Measurements from ENCODE around the gene GALNT10.

The GALNT10 gene

GRCh38 chr5:154408811-154409210 is 218.3 kb downstream of the GALNT10 start:
- no peak for TF ChIP-seq EZH2phosphoT487 (IDR thresholded peaks at IDR 0.05; ENCODE audit: borderline replicate concordance, low read length)
- TF ChIP-seq CTCF (IDR thresholded peaks at IDR 0.05; ENCODE audit: low read depth, low read length, poor library complexity, severe bottlenecking), result no peak
- H3K27me3 ChIP-seq (ENCODE audit: control insufficient read depth, low read length), result 0 out of 2 replicates have a peak, but pooled peaks cover 3% of the 10 kb centered on the region

GRCh38 chr5:154409230-154409840 is 218.8 kb downstream of the GALNT10 start:
- no peak for TF ChIP-seq CTCF (IDR thresholded peaks at IDR 0.05; ENCODE audit: low read depth, low read length, poor library complexity, severe bottlenecking)
- TF ChIP-seq EZH2phosphoT487 (IDR thresholded peaks at IDR 0.05; ENCODE audit: borderline replicate concordance, low read length), result no peak
- no peaks in the 10 kb centered on the region for H3F3A ChIP-seq (ENCODE audit: control insufficient read depth, insufficient read depth)
- no peaks in the 10 kb centered on the region for H3K9me3 ChIP-seq (ENCODE audit: control insufficient read depth, insufficient read depth, low read length)
- no peaks in the 10 kb centered on the region for H3K36me3 ChIP-seq (ENCODE audit: control insufficient read depth, low read length)
- H3K4me2 ChIP-seq (ENCODE audit: low read length), result no peak overlapping the region
- no peak overlapping the region for H3K4me3 ChIP-seq (ENCODE audit: low read length)
- H4K20me1 ChIP-seq (ENCODE audit: control insufficient read depth, insufficient read depth, low read depth, low read length), result no peaks in the 10 kb centered on the region
- H3K4me1 ChIP-seq (ENCODE audit: control insufficient read depth, low read length), result peaks cover 6% of the 10 kb centered on the region
- no peak overlapping the region for H3K27ac ChIP-seq (ENCODE audit: low read depth, low read length)
- 0 out of 2 replicates have a peak, but pooled peaks cover 3% of the 10 kb centered on the region for H3K27me3 ChIP-seq (ENCODE audit: control insufficient read depth, low read length)
- no peaks in the 10 kb centered on the region for H3K9me2 ChIP-seq (replicated peaks; ENCODE audit: control insufficient read depth, low read length)
- H3K79me2 ChIP-seq (ENCODE audit: control insufficient read depth, low read length), result no peaks in the 10 kb centered on the region

More at GRCh38 chr5:154408811-154409210, 218.3 kb downstream of the GALNT10 start:
- Histone ChIP-seq H3K4me2 (ENCODE audit: low read length) (no peak overlapping the region), H3K9me2 (replicated peaks; ENCODE audit: control insufficient read depth, low read length) (no peaks in the 10 kb centered on the region), H3K27ac (ENCODE audit: low read depth, low read length) (no peak overlapping the region), H4K20me1 (ENCODE audit: control insufficient read depth, insufficient read depth, low read depth, low read length) (no peaks in the 10 kb centered on the region), H3K79me2 (ENCODE audit: control insufficient read depth, low read length) (no peaks in the 10 kb centered on the region), H3K4me1 (ENCODE audit: control insufficient read depth, low read length) (peaks cover 6% of the 10 kb centered on the region), H3F3A (ENCODE audit: control insufficient read depth, insufficient read depth) (no peaks in the 10 kb centered on the region), H3K36me3 (ENCODE audit: control insufficient read depth, low read length) (no peaks in the 10 kb centered on the region), H3K4me3 (ENCODE audit: low read length) (no peak overlapping the region), H3K9me3 (ENCODE audit: control insufficient read depth, insufficient read depth, low read length) (no peaks in the 10 kb centered on the region)

GRCh38 chr5:154410008-154410407 is 219.5 kb downstream of the GALNT10 start:
- Histone ChIP-seq H3K4me1 (ENCODE audit: control insufficient read depth, low read length) (peaks cover 4% of the 10 kb centered on the region), H3K79me2 (ENCODE audit: control insufficient read depth, low read length) (no peaks in the 10 kb centered on the region), H3F3A (ENCODE audit: control insufficient read depth, insufficient read depth) (no peaks in the 10 kb centered on the region), H3K9me2 (replicated peaks; ENCODE audit: control insufficient read depth, low read length) (no peaks in the 10 kb centered on the region), H3K4me2 (ENCODE audit: low read length) (no peak overlapping the region), H3K36me3 (ENCODE audit: control insufficient read depth, low read length) (no peaks in the 10 kb centered on the region), H3K27me3 (ENCODE audit: control insufficient read depth, low read length) (0 out of 2 replicates have a peak, but pooled peaks cover 3% of the 10 kb centered on the region), H3K27ac (ENCODE audit: low read depth, low read length) (no peak overlapping the region), H4K20me1 (ENCODE audit: control insufficient read depth, insufficient read depth, low read depth, low read length) (no peaks in the 10 kb centered on the region), H3K4me3 (ENCODE audit: low read length) (no peak overlapping the region), H3K9me3 (ENCODE audit: control insufficient read depth, insufficient read depth, low read length) (no peaks in the 10 kb centered on the region)
- no peak for TF ChIP-seq EZH2phosphoT487 (IDR thresholded peaks at IDR 0.05; ENCODE audit: borderline replicate concordance, low read length)
- no peak for TF ChIP-seq CTCF (IDR thresholded peaks at IDR 0.05; ENCODE audit: low read depth, low read length, poor library complexity, severe bottlenecking)
